Small intestine (tissue), 7 donors: ENCODE data around the gene NRN1L. TPM values are rescaled to one million over a fixed set of nuclear protein-coding genes. Genes with fewer than 3 reads are reported as not detected.

Experiments
- DNase-seq, 2 donors: peaks; one replicate each; pipeline versions ENCODE4 v3.0.0 to v3.0.0-alpha.2; 2013
- FAIRE-seq: peaks from 2 replicates; lab custom pipeline; 2012; peaks lifted over from hg19 to GRCh38; lab: Jason Lieb, UNC
- H3K27ac ChIP-seq, 3 donors: one replicate each; pipeline ENCODE4 v1.5.1; 2013; ENCODE audit warnings: low read length in 2 of 3, mild to moderate bottlenecking in 2 of 3, control low read depth in 1 of 3, inconsistent platforms in 1 of 3, low read depth in 1 of 3, moderate library complexity in 1 of 3
- H3K27me3 ChIP-seq, 3 donors: one replicate each; pipeline ENCODE4 v1.6.1; 2013; ENCODE audit warnings: low read length in 3 of 3, inconsistent platforms in 1 of 3; ENCODE audit not compliant: control insufficient read depth in 3 of 3, insufficient read depth in 3 of 3
- H3K36me3 ChIP-seq, 3 donors: one replicate each; pipeline ENCODE4 v1.6.1; 2013; ENCODE audit warnings: low read length in 3 of 3, inconsistent platforms in 1 of 3, low read depth in 1 of 3, mild to moderate bottlenecking in 1 of 3, moderate library complexity in 1 of 3; ENCODE audit not compliant: control insufficient read depth in 3 of 3, insufficient read depth in 2 of 3
- H3K4me1 ChIP-seq, 3 donors: one replicate each; pipeline ENCODE4 v1.6.1; 2013; ENCODE audit warnings: low read length in 2 of 3, inconsistent platforms in 1 of 3, low read depth in 1 of 3, mild to moderate bottlenecking in 1 of 3, moderate library complexity in 1 of 3; ENCODE audit not compliant: control insufficient read depth in 3 of 3, insufficient read depth in 2 of 3
- H3K4me3 ChIP-seq, 3 donors: one replicate each; pipeline ENCODE4 v1.5.1; 2013; ENCODE audit warnings: low read length in 3 of 3, control low read depth in 1 of 3, inconsistent platforms in 1 of 3, low read depth in 1 of 3, mild to moderate bottlenecking in 1 of 3, moderate library complexity in 1 of 3
- H3K9me3 ChIP-seq, 2 donors: one replicate each; pipeline ENCODE4 v1.6.1; 2013; ENCODE audit warnings: low read depth in 1 of 2, low read length in 1 of 2; ENCODE audit not compliant: control insufficient read depth in 2 of 2, insufficient read depth in 1 of 2
- WGBS, 3 donors: extraction: QIAGEN DNeasy Blood & Tissue Kit; methylation state at CpG; one replicate each; pipeline ENCODE4 v1.1.7; 2013; 5-methylcytosine and 5-hydroxymethylcytosine counted together
- polyA plus RNA-seq, 4 donors: library from polyadenylated mRNA; stranded (reverse) in 3 of 4; unstranded in 1 of 4; fragments of 200-250 nt in 3 of 4; fragments of 120-200 nt in 1 of 4; gene quantifications; one replicate each; pipeline versions ENCODE4 v1.2.1 to v1.2.3, GENCODE V29; 2013
- donor health status: healthy with polysubstance abuse.
- donor health status: control.
- donor health status: control.
- donor health status: Bipolar disorder and iron deficiency.
- donor health status: healthy.

The NRN1L gene
- polyA plus RNA-seq, 4 donors = 0.69 to 6.0 (median 2.0) TPM

GRCh38 chr16:67934306-67935100 is 49.8 kb downstream of the NRN1L start:
- Histone ChIP-seq H3K27ac (no peak overlapping the region), H3K4me1 (peaks cover 5 to 19% (median 8%) of the 10 kb centered on the region in 3 donors), H3K27me3 (no peaks in the 10 kb centered on the region), H3K4me3 (peak overlapping the region in 1 of 3 donors; percentile 90), H3K36me3 (peaks cover 0 to 69% (median 2%) of the 10 kb centered on the region in 3 donors), H3K9me3 (no peaks in the 10 kb centered on the region)
- DNase-seq (no peak), FAIRE-seq (no peak)
- WGBS, 3 donors = 72 to 83% (median 75%) methylated on average over 13 of the region's 13 CpGs

- peaks cover 5 to 19% (median 8%) of the 10 kb centered on the region in 3 donors for H3K4me1 ChIP-seq
- peak overlapping the region in 2 of 3 donors; percentile 9 to 95 for H3K27ac ChIP-seq
- H3K9me3 ChIP-seq = no peaks in the 10 kb centered on the region
- H3K4me3 ChIP-seq = peak overlapping the region in 2 of 3 donors; percentile 85 to 90
- peaks cover 0 to 69% (median 2%) of the 10 kb centered on the region in 3 donors for H3K36me3 ChIP-seq
- DNase-seq (no peak), FAIRE-seq (no peak)
- 49 to 59% (median 59%) methylated on average over 13 of the region's 13 CpGs for WGBS, 3 donors
- no peaks in the 10 kb centered on the region for H3K27me3 ChIP-seq
Observed at GRCh38 chr16:67935101-67935401, 50.4 kb downstream of the NRN1L start.

GRCh38 chr16:67935402-67936123 is 50.9 kb downstream of the NRN1L start:
- H3K36me3 ChIP-seq = peaks cover 0 to 67% (median 2%) of the 10 kb centered on the region in 3 donors
- H3K27ac ChIP-seq = peak overlapping the region; percentile 95 to 98 (median 96)
- peak overlapping the region; percentile 85 to 90 (median 86) for H3K4me3 ChIP-seq
- peak; percentile 97 to 98 for DNase-seq
- 3 to 4% (median 3%) methylated on average over 49 to 55 of the region's 55 CpGs for WGBS, 3 donors
- FAIRE-seq = no peak
- H3K4me1 ChIP-seq = peaks cover 5 to 19% (median 8%) of the 10 kb centered on the region in 3 donors
- H3K9me3 ChIP-seq = no peaks in the 10 kb centered on the region
- H3K27me3 ChIP-seq = no peaks in the 10 kb centered on the region

Other genes with a start within 250 kb of the NRN1L start
- gene CARMIL2, start 239.7 kb upstream of the NRN1L start, polyA plus RNA-seq = 1 to 10 TPM; 1.5 to 7.6 (median 3.0) TPM
- 10 to 100 TPM in 3 of 4 donors, 1 to 10 TPM in 1; 7.2 to 31.4 (median 13.7) TPM for gene ACD, start 224.6 kb upstream of the NRN1L start, polyA plus RNA-seq
- gene PARD6A, start 223.9 kb upstream of the NRN1L start, polyA plus RNA-seq = 1 to 10 TPM; 1.0 to 6.8 (median 2.7) TPM
- gene ENKD1, start 218.1 kb upstream of the NRN1L start, polyA plus RNA-seq = 10 to 100 TPM in 3 of 4 donors, 1 to 10 TPM in 1; 4.1 to 13.2 (median 12.2) TPM
- 1 to 10 TPM in 3 of 4 donors, not detected in 1; 1.2 to 3.2 (median 1.9) TPM for gene C16orf86, start 218.1 kb upstream of the NRN1L start, polyA plus RNA-seq
- 10 to 100 TPM in 2 of 4 donors, 1 to 10 TPM in 2; 4.8 to 28.6 (median 12.0) TPM for gene GFOD2, start 165.6 kb upstream of the NRN1L start, polyA plus RNA-seq
- 10 to 100 TPM in 2 of 4 donors, 1 to 10 TPM in 2; 5.9 to 21.8 (median 10.1) TPM for gene RANBP10, start 78.3 kb upstream of the NRN1L start, polyA plus RNA-seq
- gene TSNAXIP1, start 78.0 kb upstream of the NRN1L start, polyA plus RNA-seq = under 1 TPM in 2 of 4 donors, not detected in 2; 0.72 to 0.80 TPM
- 10 to 100 TPM; 15.0 to 25.0 (median 19.2) TPM for gene THAP11, start 42.6 kb upstream of the NRN1L start, polyA plus RNA-seq
- gene NUTF2, start 38.0 kb upstream of the NRN1L start, polyA plus RNA-seq = 100 to 1,000 TPM in 2 of 4 donors, 10 to 100 TPM in 2; 77.3 to 115 (median 102) TPM
- gene CENPT, start 37.2 kb upstream of the NRN1L start, polyA plus RNA-seq = 100 to 1,000 TPM in 1 of 4 donors, 10 to 100 TPM in 3; 25.3 to 111 (median 43.9) TPM
- gene EDC4, start 11.8 kb upstream of the NRN1L start, polyA plus RNA-seq = 10 to 100 TPM; 30.6 to 76.5 (median 55.2) TPM
- 10 to 100 TPM; 13.8 to 29.2 (median 23.6) TPM for gene PSKH1, start 8.4 kb downstream of the NRN1L start, polyA plus RNA-seq
- gene CTRL, start 47.0 kb downstream of the NRN1L start, polyA plus RNA-seq = 1 to 10 TPM in 3 of 4 donors, under 1 TPM in 1; 0.81 to 6.7 (median 3.4) TPM
- 100 to 1,000 TPM in 3 of 4 donors, 10 to 100 TPM in 1; 90.6 to 354 (median 221) TPM for gene PSMB10, start 52.0 kb downstream of the NRN1L start, polyA plus RNA-seq
- gene LCAT, start 59.2 kb downstream of the NRN1L start, polyA plus RNA-seq = 10 to 100 TPM in 1 of 4 donors, 1 to 10 TPM in 2, under 1 TPM in 1; 0.54 to 10.1 (median 2.9) TPM
- 10 to 100 TPM in 2 of 4 donors, 1 to 10 TPM in 2; 1.1 to 17.3 (median 7.0) TPM for gene SLC12A4, start 83.8 kb downstream of the NRN1L start, polyA plus RNA-seq
- gene DPEP3, start 95.6 kb downstream of the NRN1L start, polyA plus RNA-seq = under 1 TPM in 3 of 4 donors, not detected in 1; 0.06 to 0.27 (median 0.10) TPM
- 1 to 10 TPM in 3 of 4 donors, not detected in 1; 1.4 to 4.1 (median 3.2) TPM for gene DPEP2, start 114.6 kb downstream of the NRN1L start, polyA plus RNA-seq
- not detected for gene DPEP2NB, start 131.0 kb downstream of the NRN1L start, polyA plus RNA-seq
- 10 to 100 TPM in 2 of 4 donors, 1 to 10 TPM in 2; 3.8 to 14.6 (median 9.6) TPM for gene DDX28, start 138.3 kb downstream of the NRN1L start, polyA plus RNA-seq
- 10 to 100 TPM in 2 of 4 donors, 1 to 10 TPM in 2; 7.6 to 12.6 (median 10.0) TPM for gene DUS2, start 138.4 kb downstream of the NRN1L start, polyA plus RNA-seq
- 10 to 100 TPM; 10.8 to 26.8 (median 13.7) TPM for gene NFATC3, start 200.5 kb downstream of the NRN1L start, polyA plus RNA-seq